IPS-18a (cell line): ENCODE data around the gene CLMP.
"Not testable (repeated sequence)": the region's sequence is repeated elsewhere in the genome, so short reads cannot be mapped to it uniquely, and the experiment has no call there.

Source experiments
- H3K27ac ChIP-seq: one replicate; pipeline ENCODE4 v1.5.1; 2013; ENCODE audit warnings: low read length
- H3K27me3 ChIP-seq: one replicate; pipeline ENCODE4 v1.6.1; 2013; ENCODE audit warnings: mild to moderate bottlenecking, low read length; ENCODE audit not compliant: control insufficient read depth, insufficient read depth
- H3K36me3 ChIP-seq: one replicate; pipeline ENCODE4 v1.6.1; 2013; ENCODE audit warnings: low read depth, low read length; ENCODE audit not compliant: control insufficient read depth
- H3K4me1 ChIP-seq: one replicate; pipeline ENCODE4 v1.6.1; 2013; ENCODE audit warnings: low read depth, low read length; ENCODE audit not compliant: control insufficient read depth
- H3K4me3 ChIP-seq: one replicate; pipeline ENCODE4 v1.5.1; 2013; ENCODE audit warnings: low read length
- H3K9ac ChIP-seq: one replicate; pipeline ENCODE4 v1.6.1; 2013; ENCODE audit warnings: mild to moderate bottlenecking, low read length, moderate library complexity
- H3K9me3 ChIP-seq: one replicate; pipeline ENCODE4 v1.6.1; 2013; ENCODE audit warnings: low read depth, low read length; ENCODE audit not compliant: control insufficient read depth

CLMP gene

GRCh38 chr11:123088896-123089295 is 106.2 kb downstream of the CLMP start:
- H3K9me3 ChIP-seq, H3K36me3 ChIP-seq, H3K27me3 ChIP-seq, H3K4me1 ChIP-seq, H3K4me3 ChIP-seq, H3K9ac ChIP-seq, H3K27ac ChIP-seq: not testable (repeated sequence)

GRCh38 chr11:123087657-123088056 is 107.4 kb downstream of the CLMP start:
- H3K4me3 ChIP-seq, H3K27ac ChIP-seq, H3K36me3 ChIP-seq, H3K27me3 ChIP-seq, H3K9ac ChIP-seq, H3K9me3 ChIP-seq, H3K4me1 ChIP-seq: not testable (repeated sequence)

- no peaks in the 10 kb centered on the region for H3K9me3 ChIP-seq
- no peak overlapping the region for H3K27ac ChIP-seq
- H3K9ac ChIP-seq, result no peak overlapping the region
- no peaks in the 10 kb centered on the region for H3K27me3 ChIP-seq
- no peaks in the 10 kb centered on the region for H3K4me1 ChIP-seq
- H3K36me3 ChIP-seq, result peaks cover 10% of the 10 kb centered on the region
- H3K4me3 ChIP-seq, result no peak overlapping the region
Measured at GRCh38 chr11:123086305-123086704, 108.7 kb downstream of the CLMP start.

- Histone ChIP-seq H3K9ac (no peak overlapping the region), H3K27me3 (no peaks in the 10 kb centered on the region), H3K9me3 (no peaks in the 10 kb centered on the region), H3K27ac (no peak overlapping the region), H3K4me1 (no peaks in the 10 kb centered on the region), H3K4me3 (no peak overlapping the region), H3K36me3 (peaks cover 10% of the 10 kb centered on the region)
Measured at GRCh38 chr11:123085497-123085896, 109.6 kb downstream of the CLMP start.

GRCh38 chr11:123084454-123084853 is 110.6 kb downstream of the CLMP start:
- no peak overlapping the region for H3K27ac ChIP-seq
- no peaks in the 10 kb centered on the region for H3K4me1 ChIP-seq
- no peak overlapping the region for H3K4me3 ChIP-seq
- H3K36me3 ChIP-seq, result peaks cover 10% of the 10 kb centered on the region
- H3K9me3 ChIP-seq, result no peaks in the 10 kb centered on the region
- H3K9ac ChIP-seq, result no peak overlapping the region
- H3K27me3 ChIP-seq, result no peaks in the 10 kb centered on the region

- Histone ChIP-seq H3K27me3 (no peaks in the 10 kb centered on the region), H3K9me3 (no peaks in the 10 kb centered on the region), H3K4me3 (no peak overlapping the region), H3K4me1 (no peaks in the 10 kb centered on the region), H3K36me3 (peaks cover 10% of the 10 kb centered on the region), H3K9ac (no peak overlapping the region), H3K27ac (no peak overlapping the region)
Measured at GRCh38 chr11:123083623-123084029, 111.4 kb downstream of the CLMP start.

- Histone ChIP-seq H3K27me3 (no peaks in the 10 kb centered on the region), H3K4me3 (no peak overlapping the region), H3K36me3 (peaks cover 10% of the 10 kb centered on the region), H3K27ac (no peak overlapping the region), H3K9me3 (no peaks in the 10 kb centered on the region), H3K4me1 (no peaks in the 10 kb centered on the region), H3K9ac (no peak overlapping the region)
Measured at GRCh38 chr11:123082977-123083376, 112.1 kb downstream of the CLMP start.

- H3K27me3 ChIP-seq, result no peaks in the 10 kb centered on the region
- H3K9me3 ChIP-seq, result no peaks in the 10 kb centered on the region
- H3K27ac ChIP-seq, result no peak overlapping the region
- no peak overlapping the region for H3K4me3 ChIP-seq
- peaks cover 10% of the 10 kb centered on the region for H3K36me3 ChIP-seq
- H3K9ac ChIP-seq, result no peak overlapping the region
- H3K4me1 ChIP-seq, result no peaks in the 10 kb centered on the region
Measured at GRCh38 chr11:123080015-123080414, 115.0 kb downstream of the CLMP start.

GRCh38 chr11:123076484-123076883 is 118.6 kb downstream of the CLMP start:
- peaks cover 7% of the 10 kb centered on the region for H3K36me3 ChIP-seq
- H3K9ac ChIP-seq, result no peak overlapping the region
- peaks cover 9% of the 10 kb centered on the region for H3K4me1 ChIP-seq
- H3K27me3 ChIP-seq, result no peaks in the 10 kb centered on the region
- H3K27ac ChIP-seq, result no peak overlapping the region
- no peak overlapping the region for H3K4me3 ChIP-seq
- no peaks in the 10 kb centered on the region for H3K9me3 ChIP-seq

GRCh38 chr11:123073343-123074057 is 121.5 kb downstream of the CLMP start:
- no peak overlapping the region for H3K4me3 ChIP-seq
- no peak overlapping the region for H3K27ac ChIP-seq
- H3K9me3 ChIP-seq, result no peaks in the 10 kb centered on the region
- H3K36me3 ChIP-seq, result peaks cover 7% of the 10 kb centered on the region
- no peaks in the 10 kb centered on the region for H3K27me3 ChIP-seq
- H3K4me1 ChIP-seq, result peaks cover 26% of the 10 kb centered on the region
- no peak overlapping the region for H3K9ac ChIP-seq

GRCh38 chr11:123072762-123073161 is 122.3 kb downstream of the CLMP start:
- Histone ChIP-seq H3K4me1 (peaks cover 26% of the 10 kb centered on the region), H3K9ac (no peak overlapping the region), H3K9me3 (no peaks in the 10 kb centered on the region), H3K36me3 (peaks cover 7% of the 10 kb centered on the region), H3K27ac (no peak overlapping the region), H3K27me3 (no peaks in the 10 kb centered on the region), H3K4me3 (no peak overlapping the region)

GRCh38 chr11:123072332-123072761 is 122.7 kb downstream of the CLMP start:
- no peaks in the 10 kb centered on the region for H3K27me3 ChIP-seq
- H3K36me3 ChIP-seq, result peaks cover 7% of the 10 kb centered on the region
- H3K9me3 ChIP-seq, result no peaks in the 10 kb centered on the region
- H3K4me3 ChIP-seq, result no peak overlapping the region
- no peak overlapping the region for H3K9ac ChIP-seq
- peaks cover 26% of the 10 kb centered on the region for H3K4me1 ChIP-seq
- no peak overlapping the region for H3K27ac ChIP-seq
